ENCODE measurements around the gene FGF14. TPM values are rescaled to one million over a fixed set of nuclear protein-coding genes. Genes with fewer than 3 reads are reported as not detected.

FGF14 gene
- total and polyA plus RNA-seq, 2 of the 4 experiments (the other 2 are of a cell fraction), result under 0.01 TPM; not detected in 1

GRCh38 chr13:102226591-102226990 is 175.3 kb downstream of the FGF14 start:
- Histone ChIP-seq H4K20me1 (ENCODE audit: insufficient read depth, low read length) (no peaks in the 10 kb centered on the region), H3K9me3 (ENCODE audit: control insufficient read depth, insufficient read depth, low read length) (no peaks in the 10 kb centered on the region), H3K4me1 (ENCODE audit: control insufficient read depth, insufficient read depth, low read length) (no peaks in the 10 kb centered on the region), H3K9me1 (ENCODE audit: insufficient read depth, low read length) (no peaks in the 10 kb centered on the region), H3K27me3 (ENCODE audit: control insufficient read depth, insufficient read depth, low read length) (no peaks in the 10 kb centered on the region; the same call in 1 of the 2 replicates), H4K5ac (ENCODE audit: low read depth, low read length) (no peak overlapping the region), H3K36me3 (ENCODE audit: control insufficient read depth, insufficient read depth, low read length) (no peaks in the 10 kb centered on the region), H2BK120ac (ENCODE audit: low read depth, low read length) (no peak overlapping the region), H2BK5ac (ENCODE audit: low read depth, low read length, poor library complexity, severe bottlenecking) (no peak overlapping the region), H3K4me3 (ENCODE audit: insufficient read depth, low read depth, low read length) (no peak overlapping the region), H2AK5ac (ENCODE audit: low read depth, low read length) (no peak overlapping the region), H3K4me2 (ENCODE audit: low read depth, low read length) (no peak overlapping the region), H2AK9ac (replicated peaks; ENCODE audit: low read depth, low read length, poor library complexity) (no peak overlapping the region), H3K4ac (ENCODE audit: low read depth, low read length) (no peak overlapping the region), H3K27ac (ENCODE audit: insufficient read depth, low read length) (no peak overlapping the region), H3K18ac (ENCODE audit: low read depth, low read length) (no peak overlapping the region), H3K14ac (replicated peaks; ENCODE audit: low read depth, low read length) (no peak overlapping the region), H3K9ac (ENCODE audit: low read depth, low read length) (no peak overlapping the region), H2AFZ (replicated peaks; ENCODE audit: low read length, poor library complexity) (no peak overlapping the region), H3K79me1 (ENCODE audit: low read depth in 1 of 2, low read length in 2 of 2) (no peaks in the 10 kb centered on the region), H4K91ac (ENCODE audit: insufficient read depth, low read depth, low read length) (no peak overlapping the region), H3K56ac (ENCODE audit: extremely low read depth, insufficient read depth, low read length) (no peak overlapping the region), H2BK20ac (ENCODE audit: low read depth, low read length) (no peak overlapping the region), H2BK15ac (ENCODE audit: low read depth, low read length) (no peak overlapping the region), H3K23ac (ENCODE audit: low read depth, low read length) (no peak overlapping the region), H4K8ac (ENCODE audit: low read depth in 2 of 2, low read length in 2 of 2) (no peak overlapping the region)
- dilution Hi-C loops (cut with HindIII; ENCODE audit: low sequenced_read_pairs, unreplicated experiment) (no loop called here), in situ Hi-C loops (cut with MboI; ENCODE audit: low sequenced_read_pairs) (no loop called here), intact Hi-C loops (cut with micrococcal nuclease) (no loop called here)
- POLR2A ChIA-PET (ENCODE audit: unreplicated experiment), result no interaction called here
- ATAC-seq (ENCODE audit: low read depth) (no peak), DNase-seq (no peak)
- CTCF ChIA-PET, result no interaction called here
- TF ChIP-seq MXI1 (IDR thresholded peaks at IDR 0.05; ENCODE audit: borderline replicate concordance, low read depth, low read length) (no peak), USF2 (IDR thresholded peaks at IDR 0.05; ENCODE audit: low read depth, low read length) (no peak), POLR2A (IDR thresholded peaks at IDR 0.05; ENCODE audit: low read depth, low read length) (no peak), MAFK (IDR thresholded peaks at IDR 0.05; ENCODE audit: low read depth, low read length) (peak; percentile 45), SMC3 (IDR thresholded peaks at IDR 0.05; ENCODE audit: low read depth, low read length) (no peak), RCOR1 (IDR thresholded peaks at IDR 0.05; ENCODE audit: insufficient replicate concordance, low read length) (no peak), ELK1 (IDR thresholded peaks at IDR 0.05; ENCODE audit: borderline replicate concordance, low read depth, low read length) (no peak)
- WGBS, 2 experiments (ENCODE audit: extremely low coverage in 2 of 2, insufficient read length in 1 of 2), result no CpG with 5 or more reads among the region's 1 CpG
- no TSS peak for BruUV-seq (replicated peaks)

Measured in IMR-90 (cell line).